ENCODE results near the gene PTAR1.
A peak's percentile ranks its signal among the peaks of the same experiment; 100 is the strongest.
"Not testable (repeated sequence)": the region's sequence is repeated elsewhere in the genome, so short reads cannot be mapped to it uniquely, and the experiment has no call there.

Gene PTAR1, protein sequence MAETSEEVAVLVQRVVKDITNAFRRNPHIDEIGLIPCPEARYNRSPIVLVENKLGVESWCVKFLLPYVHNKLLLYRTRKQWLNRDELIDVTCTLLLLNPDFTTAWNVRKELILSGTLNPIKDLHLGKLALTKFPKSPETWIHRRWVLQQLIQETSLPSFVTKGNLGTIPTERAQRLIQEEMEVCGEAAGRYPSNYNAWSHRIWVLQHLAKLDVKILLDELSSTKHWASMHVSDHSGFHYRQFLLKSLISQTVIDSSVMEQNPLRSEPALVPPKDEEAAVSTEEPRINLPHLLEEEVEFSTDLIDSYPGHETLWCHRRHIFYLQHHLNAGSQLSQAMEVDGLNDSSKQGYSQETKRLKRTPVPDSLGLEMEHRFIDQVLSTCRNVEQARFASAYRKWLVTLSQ

DNA sequence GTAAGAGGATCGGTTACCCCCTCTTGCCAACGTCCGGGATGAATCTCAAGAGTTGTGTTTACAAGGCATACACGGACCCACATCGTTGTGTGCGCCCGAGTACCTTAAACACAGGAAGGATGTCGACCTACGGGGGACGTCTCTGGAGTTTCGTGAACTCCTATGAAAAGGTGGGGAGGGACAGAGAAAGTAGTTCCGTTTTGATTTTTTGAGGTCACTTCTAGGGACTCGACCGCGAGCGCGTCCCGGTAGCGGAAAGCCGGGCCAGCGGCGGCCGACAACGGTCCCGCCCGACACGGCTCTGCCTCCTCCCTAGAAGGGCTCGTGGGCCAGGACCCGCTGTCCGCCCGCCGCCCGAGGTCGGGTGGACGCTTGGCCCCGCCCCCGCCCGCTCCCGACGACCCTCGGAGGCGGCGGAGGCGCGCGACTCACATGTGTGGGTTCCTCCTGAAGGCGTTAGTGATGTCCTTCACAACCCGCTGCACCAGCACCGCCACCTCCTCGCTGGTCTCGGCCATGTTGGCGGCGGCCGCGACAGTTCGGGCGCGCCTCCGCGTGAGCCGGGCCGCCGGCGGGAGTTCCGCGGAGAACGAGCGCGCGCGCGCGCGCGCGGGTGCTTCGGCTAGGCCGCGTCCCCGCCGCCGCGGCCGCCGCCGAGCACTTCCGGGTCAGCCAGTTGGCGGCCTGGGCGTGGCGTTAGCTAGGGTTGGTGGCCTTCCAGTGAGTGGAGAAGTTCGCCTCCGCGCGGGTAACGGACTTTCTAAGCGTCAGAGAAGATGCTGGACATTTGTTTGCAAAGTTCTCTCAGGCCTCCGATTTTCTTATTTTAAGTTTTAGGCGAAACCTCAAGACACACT is at the start of gene PTAR1:
TSS of gene PTAR1 (minus strand) at position 591 of the 857 bp plus-strand sequence. CDS start at position 518, 73 bp downstream.
- DNase-seq = peak; percentile 92

DNA sequence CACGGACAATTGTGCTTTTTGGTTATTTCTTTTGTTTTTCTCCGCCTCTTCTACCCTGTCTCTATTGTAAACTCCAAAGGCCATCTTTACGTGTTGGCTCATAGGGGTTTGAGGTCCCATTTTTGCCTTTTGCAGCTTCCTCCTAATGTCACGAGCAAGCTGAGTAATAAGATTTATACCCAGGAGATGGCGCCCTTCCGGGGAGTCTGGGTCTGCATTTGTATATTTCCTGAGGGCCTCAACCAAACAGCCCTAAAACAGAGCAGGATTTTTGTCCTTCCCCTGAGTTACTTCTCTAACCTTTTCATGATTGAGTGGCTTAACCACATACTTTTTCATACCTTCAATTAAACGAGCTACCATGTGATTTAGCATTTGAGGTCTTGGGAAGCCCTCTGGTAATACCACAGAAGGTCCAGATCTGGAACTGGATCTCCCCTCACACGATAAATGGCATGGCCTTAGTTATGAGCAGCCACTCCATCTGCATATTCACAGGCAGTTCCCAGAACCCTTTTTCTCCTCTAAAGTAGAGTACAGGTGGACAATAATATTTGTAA is 49.6 kb upstream of the PTAR1 start:
- DNase-seq = no peak

GRCh38 chr9:69806627-69807026 is 46.8 kb upstream of the PTAR1 start:
- no peak for DNase-seq

DNA sequence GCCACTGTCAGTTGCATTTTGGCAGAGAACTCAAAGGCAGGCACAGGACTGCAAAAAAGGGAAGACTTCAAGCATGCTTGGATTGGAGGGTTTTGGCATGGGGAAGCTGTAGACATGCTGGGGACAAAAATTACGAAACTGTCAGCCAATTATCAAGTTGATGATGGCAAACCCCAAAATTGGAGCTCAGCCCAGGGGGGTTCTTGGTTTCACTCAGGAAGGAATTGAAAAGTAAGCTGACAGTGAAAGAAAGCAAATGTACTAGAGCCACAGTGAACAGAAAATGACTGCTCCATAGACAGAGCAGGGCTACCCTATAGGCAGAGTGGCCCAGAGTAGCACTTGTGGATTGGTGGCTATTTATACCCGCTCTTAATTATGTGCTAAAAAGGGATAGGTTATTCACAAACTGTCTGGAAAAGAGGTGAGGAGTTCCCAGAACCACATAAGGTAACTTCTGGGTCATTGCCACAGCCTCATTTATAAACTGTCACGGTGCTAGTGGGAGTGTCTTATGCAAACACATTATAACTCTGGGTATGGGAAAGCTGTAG is 46.2 kb upstream of the PTAR1 start:
- DNase-seq = no peak

GRCh38 chr9:69801989-69802388 is 42.2 kb upstream of the PTAR1 start:
- DNase-seq = no peak

DNA sequence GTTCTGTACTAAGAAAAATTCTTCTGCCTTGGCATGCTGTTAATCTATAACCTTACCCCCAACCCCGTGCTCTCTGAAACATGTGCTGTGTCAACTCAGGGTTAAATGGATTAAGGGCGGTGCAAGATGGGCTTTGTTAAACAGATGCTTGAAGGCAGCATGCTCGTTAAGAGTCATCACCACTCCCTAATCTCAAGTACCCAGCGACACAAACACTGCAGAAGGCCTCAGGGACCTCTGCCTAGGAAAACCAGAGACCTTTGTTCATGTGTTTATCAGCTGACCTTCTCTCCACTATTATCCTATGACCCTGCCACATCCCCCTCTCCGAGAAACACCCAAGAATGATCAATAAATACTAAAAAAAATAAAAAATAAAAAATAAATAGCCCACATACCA is 40.2 kb upstream of the PTAR1 start:
- DNase-seq = not testable (repeated sequence)

DNA sequence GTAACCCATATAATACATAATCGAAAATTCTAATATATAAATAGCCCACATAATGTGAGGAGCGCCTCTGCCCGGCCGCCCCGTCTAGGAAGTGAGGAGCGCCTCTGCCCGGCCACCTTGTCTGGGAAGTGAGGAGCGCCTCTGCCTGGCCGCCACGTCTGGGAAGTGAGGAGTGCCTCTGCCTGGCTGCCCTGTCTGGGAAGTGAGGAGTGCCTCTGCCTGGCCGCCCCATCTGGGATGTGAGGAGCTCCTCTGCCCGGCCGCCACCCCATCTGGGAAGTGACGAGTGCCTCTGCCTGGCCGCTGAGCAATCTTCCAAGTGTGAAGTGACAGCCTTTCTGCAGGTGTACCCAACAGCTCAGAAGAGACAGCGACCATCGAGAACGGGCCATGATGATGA is 39.7 kb upstream of the PTAR1 start:
- DNase-seq = not testable (repeated sequence)

- no peak for DNase-seq
Measured at GRCh38 chr9:69798744-69799143, 38.9 kb upstream of the PTAR1 start.

- no peak for DNase-seq
Measured at GRCh38 chr9:69797675-69798074, 37.9 kb upstream of the PTAR1 start.

DNA sequence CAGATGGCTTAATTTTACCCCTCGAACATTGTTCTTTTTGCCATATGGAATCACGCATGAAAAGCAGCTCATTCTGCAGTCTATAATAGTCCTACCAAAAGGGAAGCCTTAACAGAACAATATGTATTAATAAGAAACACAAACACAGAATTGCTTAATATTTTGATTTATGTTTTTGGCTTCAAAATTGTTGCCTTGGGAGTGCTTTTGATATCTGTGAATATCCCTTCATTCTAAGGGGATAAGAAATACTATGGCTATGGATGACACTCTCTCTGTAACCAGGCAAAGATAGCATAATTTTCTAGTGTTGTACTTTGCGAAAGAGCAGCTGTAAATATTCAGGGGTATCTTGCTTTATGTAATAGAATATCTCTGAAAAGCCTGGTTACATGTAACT is 34.5 kb upstream of the PTAR1 start:
- no peak for DNase-seq

DNA sequence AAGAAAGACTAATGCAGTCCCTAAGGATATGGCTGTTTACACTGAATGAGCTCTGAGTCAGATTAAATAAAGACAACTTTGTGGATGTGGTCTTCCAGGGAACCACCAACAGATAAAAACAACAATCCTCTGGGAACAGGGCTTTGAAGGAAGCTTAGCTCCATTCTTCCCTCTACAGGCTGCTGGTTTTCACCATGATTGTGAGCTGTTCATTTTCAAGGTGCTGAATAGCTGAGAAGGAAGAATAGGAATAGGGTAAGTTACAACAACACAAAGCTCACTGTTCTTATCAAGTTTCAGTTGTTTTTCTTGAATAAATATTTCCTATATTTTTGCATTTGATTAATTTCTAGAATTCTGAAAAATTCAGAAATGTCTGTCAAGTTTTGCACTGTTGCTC is 25.9 kb upstream of the PTAR1 start:
- no peak for DNase-seq

DNA sequence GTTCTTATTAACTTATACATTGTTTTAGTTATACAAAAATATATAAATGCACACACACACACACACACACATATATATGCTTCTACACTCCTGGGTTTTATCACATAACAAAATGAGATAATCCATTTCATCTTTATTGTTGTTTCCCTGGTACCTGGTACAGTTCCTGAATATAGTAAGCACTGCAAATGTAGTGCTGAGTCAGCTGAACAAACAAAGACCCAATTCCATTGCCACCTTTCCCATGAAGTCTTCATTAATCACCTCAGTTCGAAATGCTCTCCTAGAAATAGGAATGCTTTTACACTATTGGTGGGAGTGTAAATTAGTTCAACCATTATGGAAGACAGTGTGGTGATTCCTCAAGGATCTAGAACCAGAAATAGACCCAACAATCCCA is 13.4 kb upstream of the PTAR1 start:
- no peak for DNase-seq

DNA sequence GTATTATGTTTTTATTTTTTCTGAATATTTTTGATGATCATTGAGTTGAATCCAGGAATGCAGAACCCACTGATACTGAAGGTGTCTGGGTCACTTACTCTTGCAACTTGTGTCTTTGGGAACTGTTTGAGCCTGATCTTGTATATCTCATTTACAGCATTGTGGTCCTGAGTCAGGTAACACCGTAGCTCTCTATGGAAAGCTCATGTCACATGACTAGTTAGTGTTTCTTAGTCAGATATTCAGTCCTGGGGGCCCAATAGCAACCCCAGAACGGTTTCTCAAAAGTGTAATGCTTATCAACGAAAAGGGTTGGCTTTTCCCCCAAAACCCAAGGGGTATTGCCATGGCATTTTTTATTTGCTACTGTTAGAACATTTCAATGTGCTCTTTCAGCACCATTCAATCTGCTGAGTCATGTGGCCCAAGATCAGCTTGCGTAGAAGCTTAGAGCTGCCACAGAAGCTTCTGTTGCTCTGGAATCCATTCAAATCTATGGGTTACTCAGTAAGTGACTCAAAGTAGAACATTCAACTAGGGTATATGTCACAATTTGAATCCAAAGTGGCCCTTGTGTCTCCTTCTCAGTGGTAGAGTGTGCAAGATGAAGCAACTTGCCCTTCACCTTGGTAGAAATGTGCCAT is 12.1 kb upstream of the PTAR1 start:
- DNase-seq = no peak

- DNase-seq = no peak
Measured at GRCh38 chr9:69768716-69769115, 8.9 kb upstream of the PTAR1 start.

DNA sequence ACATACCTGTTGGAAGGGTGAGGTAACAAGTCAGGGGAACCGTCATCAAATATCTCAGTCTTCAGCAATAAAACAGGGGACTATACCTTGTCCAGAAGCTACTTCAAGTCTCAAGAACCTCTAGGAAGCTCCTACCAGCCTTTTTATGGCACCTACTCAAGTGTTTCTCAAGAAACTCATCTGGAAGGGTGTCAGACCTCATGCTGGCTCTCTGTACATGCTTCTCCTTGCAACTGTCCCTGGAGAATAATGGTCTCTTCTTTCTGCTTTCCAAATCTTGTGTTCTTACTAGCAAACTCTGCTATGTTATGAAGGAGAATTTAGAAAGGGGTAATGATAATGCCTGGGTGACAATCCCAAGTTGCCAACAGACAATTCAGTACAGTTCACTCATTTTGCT is 8.3 kb upstream of the PTAR1 start:
- DNase-seq = no peak

GRCh38 chr9:69763862-69764261 is 4.1 kb upstream of the PTAR1 start:
- DNase-seq = not testable (repeated sequence)

GRCh38 chr9:69762527-69762926 is 2.7 kb upstream of the PTAR1 start:
- DNase-seq = no peak

GRCh38 chr9:69760278-69760610 is 433 bp upstream of the PTAR1 start:
- no peak for DNase-seq

GRCh38 chr9:69759021-69759420 is 790 bp downstream of the PTAR1 start:
- DNase-seq = no peak

DNA sequence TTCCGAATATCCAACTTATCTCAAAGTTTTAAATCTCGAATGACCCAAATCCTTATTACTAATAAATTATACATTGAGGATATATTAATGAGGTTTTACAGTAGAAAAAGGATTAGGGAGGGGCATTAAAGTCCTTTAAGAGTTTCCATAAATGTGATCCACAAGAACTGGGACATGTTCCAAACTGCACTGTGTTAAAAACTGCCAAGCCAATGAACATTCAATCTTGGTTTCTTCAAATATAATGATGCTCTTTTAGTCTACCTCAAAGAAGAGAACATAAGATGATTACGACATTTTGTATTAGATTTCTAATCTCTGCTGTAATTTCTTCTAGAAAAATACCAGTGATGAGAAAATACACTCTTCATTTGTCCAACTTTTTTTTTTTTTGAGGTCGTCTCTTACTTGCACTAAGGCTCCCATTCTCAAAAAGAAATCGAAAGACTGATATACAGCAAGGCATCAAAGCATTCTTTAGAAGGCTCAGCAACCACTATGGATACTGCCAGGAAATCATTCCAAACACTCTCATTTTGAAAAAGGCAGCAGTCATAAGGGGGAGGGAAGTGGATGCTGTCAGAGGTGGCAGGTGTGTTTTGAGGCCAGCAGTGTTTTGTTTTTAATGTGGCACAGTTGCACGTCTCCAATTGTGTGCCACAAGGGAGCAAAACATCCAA is 1.7 kb downstream of the PTAR1 start:
- DNase-seq = no peak

GRCh38 chr9:69755205-69755604 is 4.6 kb downstream of the PTAR1 start:
- no peak for DNase-seq

DNA sequence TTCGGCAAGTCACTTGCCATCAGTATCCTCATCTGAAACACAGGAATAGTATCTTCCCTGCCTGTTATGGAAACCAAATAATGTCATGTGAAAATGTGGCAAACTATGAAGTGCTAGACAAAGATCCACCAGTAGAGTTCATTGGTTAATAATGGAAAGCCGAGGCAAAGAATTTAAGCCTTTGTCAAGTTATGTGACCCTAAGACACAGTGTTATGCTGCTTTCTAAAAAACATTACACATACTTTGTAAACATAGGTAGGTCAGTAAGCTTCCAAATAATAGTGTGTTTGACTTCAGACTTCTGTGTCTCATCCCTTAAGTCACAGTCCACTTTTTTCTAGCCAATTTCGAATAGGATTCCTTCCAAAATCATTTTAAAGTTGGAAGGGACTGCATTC is 6.0 kb downstream of the PTAR1 start:
- no peak for DNase-seq

- no peak for DNase-seq
Measured at GRCh38 chr9:69750085-69750484, 9.7 kb downstream of the PTAR1 start.

All from activated CD4-positive, CD25-positive, alpha-beta regulatory T cell treated with anti-CD3 and anti-CD28 coated beads, Interleukin-2, amount 50 U/mL, for 72 hours (primary cell).